K562 (cell line): ENCODE measurements around the gene DNAJC11. TPM values are rescaled to one million over a fixed set of nuclear protein-coding genes. Genes with fewer than 3 reads are reported as not detected.

Source experiments
- ARID2 ChIP-seq: fragments of 450-650 bp; IDR thresholded peaks from 2 replicates; pipeline ENCODE4 v1.6.1; 2017; ENCODE audit warnings: antibody characterized with exemption, mild to moderate bottlenecking
- BRD4 ChIP-seq: fragments of 200-600 bp; sonication (generic); IDR thresholded peaks from 2 replicates; pipeline ENCODE4 v1.6.1; 2017; ENCODE audit warnings: inconsistent platforms
- ESRRA ChIP-seq: fragments of 450-650 bp; IDR thresholded peaks from 2 replicates; pipeline ENCODE4 v1.6.1; 2014; ENCODE audit warnings: low read depth, mild to moderate bottlenecking, moderate library complexity, borderline replicate concordance
- ETV1 ChIP-seq: fragments of 450-650 bp; conservative IDR thresholded peaks from 2 replicates; pipeline ENCODE4 v1.6.1; 2016; ENCODE audit warnings: missing genetic modification characterization, control low read depth, low read depth, missing compliant biosample characterization
- EWSR1 ChIP-seq: fragments of 450-650 bp; IDR thresholded peaks from 2 replicates; pipeline ENCODE4 v1.6.1; 2018; ENCODE audit warnings: borderline replicate concordance, mild to moderate bottlenecking, low read depth, moderate library complexity; ENCODE audit not compliant: partially characterized antibody
- FIP1L1 ChIP-seq: fragments of 200-400 bp; formaldehyde crosslinking; IDR thresholded peaks from 2 replicates; pipeline ENCODE4 v1.6.1; 2018; ENCODE audit warnings: mild to moderate bottlenecking, low read depth, low read length; ENCODE audit not compliant: poor library complexity, severe bottlenecking
- FOSL1 ChIP-seq: fragments of 200-800 bp; sonication (Bioruptor generic); conservative IDR thresholded peaks from 2 replicates; pipeline ENCODE4 v1.6.1; 2016; ENCODE audit warnings: missing genetic modification characterization, missing compliant biosample characterization
- FOXJ2 ChIP-seq: fragments of 200-800 bp; sonication (Bioruptor generic); IDR thresholded peaks from 2 replicates; pipeline ENCODE4 v1.6.1; 2016; ENCODE audit warnings: missing genetic modification characterization, missing compliant biosample characterization
- GTF2F1 ChIP-seq: IDR thresholded peaks from 2 replicates; pipeline ENCODE4 v1.6.1; 2011; ENCODE audit warnings: low read depth, low read length, improper control_type of control experiment
- ILF3 ChIP-seq: fragments of 450-650 bp; IDR thresholded peaks from 2 replicates; pipeline ENCODE4 v1.6.1; 2018; ENCODE audit warnings: antibody characterized with exemption, mild to moderate bottlenecking, moderate library complexity, borderline replicate concordance
- L3MBTL2 ChIP-seq: fragments of 450-650 bp; IDR thresholded peaks from 2 replicates; pipeline ENCODE4 v1.6.1; 2016; ENCODE audit warnings: mild to moderate bottlenecking, moderate library complexity
- MYNN ChIP-seq, 2 experiments: sonication (generic); formaldehyde crosslinking in 1 of 2; IDR thresholded peaks; 2 replicates each; pipeline versions ENCODE4 v1.5.0 to v1.6.1; 2016 to 2020; ENCODE audit warnings: antibody characterized with exemption in 1 of 2, missing genetic modification reagents in 1 of 2
- NRF1 ChIP-seq, 2 experiments: fragments of 450-650 bp; IDR thresholded peaks in 1 of 2; conservative IDR thresholded peaks in 1 of 2; 2 replicates each; pipeline ENCODE4 v1.6.1; 2014; ENCODE audit warnings: mild to moderate bottlenecking in 2 of 2
- PYGO2 ChIP-seq: fragments of 450-650 bp; IDR thresholded peaks from 2 replicates; pipeline ENCODE4 v1.6.1; 2016; ENCODE audit warnings: mild to moderate bottlenecking, missing genetic modification characterization, moderate library complexity, missing compliant biosample characterization
- SAFB ChIP-seq: fragments of 200-400 bp; formaldehyde crosslinking; IDR thresholded peaks from 2 replicates; pipeline ENCODE4 v1.6.1; 2017; ENCODE audit warnings: low read depth, low read length, borderline replicate concordance
- SMAD2 ChIP-seq: fragments of 150-350 bp; IDR thresholded peaks from 2 replicates; pipeline ENCODE4 v1.6.1; 2014; ENCODE audit warnings: low read depth, mild to moderate bottlenecking, low read length
- TAF15 ChIP-seq: fragments of 200-400 bp; formaldehyde crosslinking; IDR thresholded peaks from 2 replicates; pipeline ENCODE4 v1.6.1; 2017; ENCODE audit warnings: mild to moderate bottlenecking, low read depth, low read length, moderate library complexity
- TRIM24 ChIP-seq, 2 experiments: fragments of 450-650 bp; IDR thresholded peaks; 2 replicates each; pipeline ENCODE4 v1.6.1; 2016
- ZNF175 ChIP-seq: fragments of 200-800 bp; sonication (Bioruptor generic); IDR thresholded peaks from 2 replicates; pipeline ENCODE4 v1.6.1; 2016; ENCODE audit warnings: low read depth, mild to moderate bottlenecking, missing genetic modification characterization, missing compliant biosample characterization
- ZNF311 ChIP-seq: fragments of 250-450 bp; sonication (Bioruptor Pico); IDR thresholded peaks from 2 replicates; pipeline ENCODE4 v1.4.0; 2020; ENCODE audit warnings: mild to moderate bottlenecking, moderate library complexity
- ZNF644 ChIP-seq: fragments of 200-800 bp; sonication (Bioruptor generic); IDR thresholded peaks from 2 replicates; pipeline ENCODE4 v1.6.1; 2016; ENCODE audit warnings: low read depth, missing genetic modification characterization, missing compliant biosample characterization
- ZSCAN29 ChIP-seq: fragments of 450-650 bp; IDR thresholded peaks from 2 replicates; pipeline ENCODE4 v1.6.1; 2017
- polyA plus RNA-seq, 8 experiments: library from polyadenylated mRNA; depleted of rRNA in 4 of 8; stranded (reverse) in 5 of 8; unstranded in 3 of 8; fragments of >200 nt; fragmentation: Nextera tagmentation in 2 of 8; fragmentation: Illumina TruSeq in 1 of 8; extraction: Ambion mirVana in 2 of 8; extraction: Trizol in 1 of 8; gene quantifications; 2 replicates each; pipeline versions ENCODE4 v1.2.1 to v1.2.3, GENCODE V29; 2011 to 2014; ENCODE audit warnings: inconsistent platforms in 1 of 8, missing spikeins in 1 of 8
- total RNA-seq, 7 experiments: library from RNA; depleted of rRNA in 6 of 7; stranded (reverse); fragments of >200 nt in 6 of 7; fragmentation: Illumina TruSeq in 2 of 7; extraction: Trizol in 2 of 7; gene quantifications; 2 replicates each; pipeline versions ENCODE4 v1.2.1 to v1.2.3, GENCODE V29; 2011 to 2021; ENCODE audit warnings: low replicate concordance in 1 of 7
- TF ChIP-seq, protein P1 (sequence below): sonication (generic); formaldehyde crosslinking; IDR thresholded peaks from 2 replicates; pipeline ENCODE4 v1.8.0; 2022; ENCODE audit warnings: missing genetic modification reagents, mild to moderate bottlenecking, moderate library complexity, borderline replicate concordance
- TF ChIP-seq, protein P2 (sequence below): sonication (generic); formaldehyde crosslinking; IDR thresholded peaks from 2 replicates; pipeline ENCODE4 v1.8.0; 2022; ENCODE audit warnings: mild to moderate bottlenecking, missing genetic modification reagents
- TF ChIP-seq, protein P3 (sequence below): IDR thresholded peaks from 2 replicates; pipeline ENCODE4 v1.6.1; 2014; ENCODE audit warnings: antibody characterized with exemption
- TF ChIP-seq, protein P4 (sequence below): fragments of 250-450 bp; sonication (Bioruptor Pico); IDR thresholded peaks from 2 replicates; pipeline ENCODE4 v1.5.0; 2021

DNAJC11 gene
- total and polyA plus RNA-seq, 9 of the 15 experiments (the other 6 are each of a cell fraction or from before 2014, with no cell fraction given), result 14.1 to 123 (median 76.6) TPM

DNA sequence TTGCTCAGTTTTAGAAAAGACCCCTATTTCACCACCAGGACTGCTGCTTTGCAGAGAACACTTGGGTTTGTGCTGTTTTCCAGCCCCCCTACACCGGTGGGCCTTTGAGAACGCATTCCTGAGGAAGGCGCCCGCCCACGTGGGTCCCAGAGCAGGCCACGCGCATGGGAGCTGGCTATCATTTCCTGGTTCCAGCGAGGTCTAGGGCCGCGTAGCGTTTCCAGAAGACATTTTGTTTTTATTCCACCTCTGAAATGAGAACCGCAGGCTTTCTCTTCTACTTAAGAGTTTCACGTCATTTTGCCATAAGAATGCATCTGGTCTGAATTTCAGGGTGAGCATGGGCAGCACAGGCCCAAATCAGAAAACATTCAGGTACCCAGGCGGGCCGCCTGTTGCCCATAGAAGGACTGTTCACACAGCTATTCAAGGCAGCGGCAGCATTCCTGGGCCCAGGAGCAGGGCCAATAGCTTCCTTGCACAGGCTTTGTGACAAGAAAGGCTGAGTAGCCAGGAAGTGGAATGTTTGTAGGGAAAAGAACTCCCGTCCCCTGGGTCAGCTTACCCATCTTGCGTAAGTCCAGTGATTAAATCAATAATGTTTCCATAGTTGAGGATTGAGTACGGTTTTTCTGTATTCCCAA lies 97.6 kb downstream of the DNAJC11 start (continued):
- TF ChIP-seq, protein P1, sequence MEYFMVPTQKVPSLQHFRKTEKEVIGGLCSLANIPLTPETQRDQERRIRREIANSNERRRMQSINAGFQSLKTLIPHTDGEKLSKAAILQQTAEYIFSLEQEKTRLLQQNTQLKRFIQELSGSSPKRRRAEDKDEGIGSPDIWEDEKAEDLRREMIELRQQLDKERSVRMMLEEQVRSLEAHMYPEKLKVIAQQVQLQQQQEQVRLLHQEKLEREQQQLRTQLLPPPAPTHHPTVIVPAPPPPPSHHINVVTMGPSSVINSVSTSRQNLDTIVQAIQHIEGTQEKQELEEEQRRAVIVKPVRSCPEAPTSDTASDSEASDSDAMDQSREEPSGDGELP (CRISPR knock-in tag), result peak; percentile 77; the same call in 1 of the 2 replicates
- TF ChIP-seq ZNF311 (CRISPR knock-in tag) (0 out of 2 replicates have a peak, but pooled peaks have one; percentile 37), SMAD2 (no peak), ESRRA (no peak), NRF1 (conservative IDR thresholded peaks at IDR 0.05 in 1 of 2, IDR thresholded peaks at IDR 0.05 in 1 of 2) (peak; percentile 57 to 70; a peak in 3 of 4 replicates), ARID2 (no peak), ZNF644 (tag) (peak; percentile 70; the same call in 1 of the 2 replicates), BRD4 (peak; percentile 98), MYNN (IDR thresholded peaks at IDR 0.05) (no peak), MYNN (CRISPR knock-in tag; IDR thresholded peaks at IDR 0.05) (no peak), SAFB (no peak), ZNF175 (CRISPR knock-in tag) (peak; percentile 94), EWSR1 (no peak), FOSL1 (no peak), FIP1L1 (no peak), GTF2F1 (0 out of 2 replicates have a peak, but pooled peaks have one; percentile 66), TRIM24 (IDR thresholded peaks at IDR 0.05) (no peak), L3MBTL2 (peak; percentile 97), ZSCAN29 (no peak), PYGO2 (tag) (no peak; the same call in 1 of the 2 replicates), FOXJ2 (tag) (no peak; the same call in none of the 2 replicates), ILF3 (no peak), TAF15 (no peak), ETV1 (tag) (peak; percentile 55)
- TF ChIP-seq, protein P2, sequence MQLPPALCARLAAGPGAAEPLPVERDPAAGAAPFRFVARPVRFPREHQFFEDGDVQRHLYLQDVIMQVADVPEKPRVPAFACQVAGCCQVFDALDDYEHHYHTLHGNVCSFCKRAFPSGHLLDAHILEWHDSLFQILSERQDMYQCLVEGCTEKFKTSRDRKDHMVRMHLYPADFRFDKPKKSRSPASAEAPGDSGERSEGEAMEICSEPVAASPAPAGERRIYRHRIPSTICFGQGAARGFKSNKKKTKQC, result peak; percentile 54; the same call in 1 of the 2 replicates
- TF ChIP-seq, protein P3, sequence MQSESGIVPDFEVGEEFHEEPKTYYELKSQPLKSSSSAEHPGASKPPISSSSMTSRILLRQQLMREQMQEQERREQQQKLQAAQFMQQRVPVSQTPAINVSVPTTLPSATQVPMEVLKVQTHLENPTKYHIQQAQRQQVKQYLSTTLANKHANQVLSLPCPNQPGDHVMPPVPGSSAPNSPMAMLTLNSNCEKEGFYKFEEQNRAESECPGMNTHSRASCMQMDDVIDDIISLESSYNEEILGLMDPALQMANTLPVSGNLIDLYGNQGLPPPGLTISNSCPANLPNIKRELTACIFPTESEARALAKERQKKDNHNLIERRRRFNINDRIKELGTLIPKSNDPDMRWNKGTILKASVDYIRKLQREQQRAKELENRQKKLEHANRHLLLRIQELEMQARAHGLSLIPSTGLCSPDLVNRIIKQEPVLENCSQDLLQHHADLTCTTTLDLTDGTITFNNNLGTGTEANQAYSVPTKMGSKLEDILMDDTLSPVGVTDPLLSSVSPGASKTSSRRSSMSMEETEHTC, result no peak
- TF ChIP-seq, protein P4, sequence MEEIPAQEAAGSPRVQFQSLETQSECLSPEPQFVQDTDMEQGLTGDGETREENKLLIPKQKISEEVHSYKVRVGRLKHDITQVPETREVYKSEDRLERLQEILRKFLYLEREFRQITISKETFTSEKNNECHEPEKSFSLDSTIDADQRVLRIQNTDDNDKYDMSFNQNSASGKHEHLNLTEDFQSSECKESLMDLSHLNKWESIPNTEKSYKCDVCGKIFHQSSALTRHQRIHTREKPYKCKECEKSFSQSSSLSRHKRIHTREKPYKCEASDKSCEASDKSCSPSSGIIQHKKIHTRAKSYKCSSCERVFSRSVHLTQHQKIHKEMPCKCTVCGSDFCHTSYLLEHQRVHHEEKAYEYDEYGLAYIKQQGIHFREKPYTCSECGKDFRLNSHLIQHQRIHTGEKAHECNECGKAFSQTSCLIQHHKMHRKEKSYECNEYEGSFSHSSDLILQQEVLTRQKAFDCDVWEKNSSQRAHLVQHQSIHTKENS, result no peak
